ENCODE data around the gene UBXN10. TPM values are rescaled to one million over a fixed set of nuclear protein-coding genes. Genes with fewer than 3 reads are reported as not detected.

Gene UBXN10, protein sequence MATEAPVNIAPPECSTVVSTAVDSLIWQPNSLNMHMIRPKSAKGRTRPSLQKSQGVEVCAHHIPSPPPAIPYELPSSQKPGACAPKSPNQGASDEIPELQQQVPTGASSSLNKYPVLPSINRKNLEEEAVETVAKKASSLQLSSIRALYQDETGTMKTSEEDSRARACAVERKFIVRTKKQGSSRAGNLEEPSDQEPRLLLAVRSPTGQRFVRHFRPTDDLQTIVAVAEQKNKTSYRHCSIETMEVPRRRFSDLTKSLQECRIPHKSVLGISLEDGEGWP
- total RNA-seq (2021; ENCODE audit: unreplicated experiment) (0.05 TPM), Bru-seq, nascent RNA (percentile 12 among the genes with signal in this experiment), BruChase-seq, experiment 1, labeled RNA remaining after a 2-hour chase (percentile 18 among the genes with signal in this experiment), BruChase-seq, experiment 2, labeled RNA remaining after a 6-hour chase (not detected)
- 0.04 TPM for polyA plus RNA-seq (2012; ENCODE audit: insufficient read length)
- long read RNA-seq = 0 reads

DNA sequence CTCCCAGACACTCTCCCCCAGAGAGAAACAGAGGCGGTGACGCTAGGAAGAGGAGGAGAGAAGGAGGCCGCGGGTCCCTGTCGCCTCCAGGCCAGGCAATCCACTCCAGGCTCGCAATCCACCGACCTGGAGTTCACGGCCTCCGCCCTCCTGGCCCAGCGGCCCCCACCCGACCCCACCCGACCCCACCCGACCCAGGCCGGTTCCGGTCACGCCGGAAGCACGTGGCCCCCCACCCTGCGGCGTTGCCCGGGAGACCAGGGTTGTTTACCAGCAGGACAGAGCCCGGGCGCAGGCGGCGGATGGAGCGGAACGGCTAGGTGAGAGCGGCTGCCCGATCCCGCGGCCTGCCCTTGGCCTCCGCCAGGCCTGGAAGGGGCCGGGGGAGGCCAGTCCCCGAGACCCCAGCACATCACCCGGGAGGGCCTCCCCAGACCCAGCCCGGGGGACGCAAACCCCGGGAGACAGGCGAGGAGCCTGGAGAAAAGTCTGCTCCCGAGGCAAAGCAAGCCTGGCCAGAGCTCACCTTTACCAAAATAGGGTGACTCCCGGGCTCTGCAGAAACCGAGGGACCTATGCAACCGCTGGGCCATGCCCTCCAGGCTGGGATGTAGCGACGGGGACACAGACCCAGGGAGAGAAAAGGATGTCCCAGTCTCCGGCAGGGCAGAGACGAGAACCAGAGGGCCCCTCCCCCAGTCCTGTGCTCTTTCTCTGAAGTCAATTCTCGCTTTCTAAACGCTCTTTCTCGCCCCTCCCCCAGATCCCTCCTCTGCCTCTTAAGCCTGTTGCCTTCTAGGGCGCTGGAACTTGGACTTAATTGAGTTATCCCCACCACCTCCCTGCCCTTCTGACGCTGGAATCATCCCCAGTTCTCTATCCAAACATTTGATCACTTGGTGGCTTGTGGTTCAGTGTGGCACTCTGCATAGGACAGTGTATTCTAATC, at the start of gene UBXN10, which contains the start of gene PLA2G2C:
UBXN10 (plus strand) TSS at position 263 of the 949 bp plus-strand sequence. CDS start 4,466 bp downstream, outside the sequence.
PLA2G2C (minus strand) TSS at position 685 of the 949 bp plus-strand sequence. CDS start 9,155 bp downstream, outside the sequence.
- no peaks in the 10 kb centered on the region for H3K9me3 ChIP-seq (ENCODE audit: control insufficient read depth, insufficient read depth, low read depth, low read length)
- H3K4me1 ChIP-seq (ENCODE audit: control insufficient read depth, insufficient read depth, low read length) = no peaks in the 10 kb centered on the region; the same call in 1 of the 2 replicates
- ChIA-PET CTCF (no interaction called here), POLR2A (interaction anchor here (0.6 kb wide), 1 partner anchor 972 kb away, joined by 6 read pairs; no protein-coding TSS in a partner anchor)
- TF ChIP-seq, protein P1, sequence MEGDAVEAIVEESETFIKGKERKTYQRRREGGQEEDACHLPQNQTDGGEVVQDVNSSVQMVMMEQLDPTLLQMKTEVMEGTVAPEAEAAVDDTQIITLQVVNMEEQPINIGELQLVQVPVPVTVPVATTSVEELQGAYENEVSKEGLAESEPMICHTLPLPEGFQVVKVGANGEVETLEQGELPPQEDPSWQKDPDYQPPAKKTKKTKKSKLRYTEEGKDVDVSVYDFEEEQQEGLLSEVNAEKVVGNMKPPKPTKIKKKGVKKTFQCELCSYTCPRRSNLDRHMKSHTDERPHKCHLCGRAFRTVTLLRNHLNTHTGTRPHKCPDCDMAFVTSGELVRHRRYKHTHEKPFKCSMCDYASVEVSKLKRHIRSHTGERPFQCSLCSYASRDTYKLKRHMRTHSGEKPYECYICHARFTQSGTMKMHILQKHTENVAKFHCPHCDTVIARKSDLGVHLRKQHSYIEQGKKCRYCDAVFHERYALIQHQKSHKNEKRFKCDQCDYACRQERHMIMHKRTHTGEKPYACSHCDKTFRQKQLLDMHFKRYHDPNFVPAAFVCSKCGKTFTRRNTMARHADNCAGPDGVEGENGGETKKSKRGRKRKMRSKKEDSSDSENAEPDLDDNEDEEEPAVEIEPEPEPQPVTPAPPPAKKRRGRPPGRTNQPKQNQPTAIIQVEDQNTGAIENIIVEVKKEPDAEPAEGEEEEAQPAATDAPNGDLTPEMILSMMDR (IDR thresholded peaks at IDR 0.05) = no peak
- BruUV-seq (replicated peaks) = no TSS peak
- peak within 1 kb of the TSS; percentile 21 to 41 for H3K4me3 ChIP-seq (ENCODE audit: low read depth in 2 of 2, low read length in 2 of 2)
- no peaks in the 10 kb centered on the region for H3K36me3 ChIP-seq (ENCODE audit: control insufficient read depth, insufficient read depth, low read length)
- intact Hi-C loops (cut with micrococcal nuclease; ENCODE audit: unreplicated experiment) (no loop called here), in situ Hi-C loops (cut with HindIII; ENCODE audit: low pct_unique_long_range_greater_than_20kb, low sequenced_read_pairs) (no loop called here)
- ATAC-seq (peak; percentile 77), DNase-seq (ENCODE audit: low read depth, low spot score) (no peak)
- no peak within 1 kb of the TSS for H3K27ac ChIP-seq (ENCODE audit: low read length)
- H3K27me3 ChIP-seq (ENCODE audit: control insufficient read depth, insufficient read depth, low read length) = peaks cover 34% of the 10 kb centered on the region

DNA sequence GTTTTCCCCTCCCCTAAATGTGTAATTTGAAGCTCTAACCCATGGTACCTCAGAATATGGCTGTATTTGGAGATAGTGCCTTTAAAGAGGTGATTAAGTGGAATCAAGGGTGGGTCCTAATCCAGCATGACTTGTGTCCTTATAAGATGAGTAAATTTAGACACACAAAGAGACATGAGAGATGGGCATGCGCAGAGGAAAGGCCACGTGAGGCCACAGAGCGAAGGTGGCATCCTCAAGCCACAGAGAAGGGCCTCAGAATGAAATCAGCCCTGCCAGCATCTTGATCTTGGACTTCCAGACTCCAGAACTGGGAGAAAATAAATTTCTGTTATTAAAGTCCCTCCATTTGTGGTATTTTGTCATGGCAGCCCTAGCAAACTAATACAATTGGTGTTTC, 49.6 kb upstream of the UBXN10 start:
- DNase-seq (ENCODE audit: low read depth, low spot score) (no peak), ATAC-seq (no peak)
- Histone ChIP-seq H3K27me3 (ENCODE audit: control insufficient read depth, insufficient read depth, low read length) (no peaks in the 10 kb centered on the region), H3K36me3 (ENCODE audit: control insufficient read depth, insufficient read depth, low read length) (no peaks in the 10 kb centered on the region), H3K4me1 (ENCODE audit: control insufficient read depth, insufficient read depth, low read length) (no peaks in the 10 kb centered on the region), H3K27ac (ENCODE audit: low read length) (no peak overlapping the region), H3K9me3 (ENCODE audit: control insufficient read depth, insufficient read depth, low read depth, low read length) (no peaks in the 10 kb centered on the region), H3K4me3 (ENCODE audit: low read depth in 2 of 2, low read length in 2 of 2) (no peak overlapping the region)
- TF ChIP-seq POLR2AphosphoS5 (IDR thresholded peaks at IDR 0.05; ENCODE audit: low read depth, low read length) (no peak), SIN3A (IDR thresholded peaks at IDR 0.05; ENCODE audit: borderline replicate concordance, insufficient read depth, low read depth, low read length) (no peak), TCF7L2 (IDR thresholded peaks at IDR 0.05; ENCODE audit: low read depth, low read length) (no peak)
- TF ChIP-seq, protein P2, sequence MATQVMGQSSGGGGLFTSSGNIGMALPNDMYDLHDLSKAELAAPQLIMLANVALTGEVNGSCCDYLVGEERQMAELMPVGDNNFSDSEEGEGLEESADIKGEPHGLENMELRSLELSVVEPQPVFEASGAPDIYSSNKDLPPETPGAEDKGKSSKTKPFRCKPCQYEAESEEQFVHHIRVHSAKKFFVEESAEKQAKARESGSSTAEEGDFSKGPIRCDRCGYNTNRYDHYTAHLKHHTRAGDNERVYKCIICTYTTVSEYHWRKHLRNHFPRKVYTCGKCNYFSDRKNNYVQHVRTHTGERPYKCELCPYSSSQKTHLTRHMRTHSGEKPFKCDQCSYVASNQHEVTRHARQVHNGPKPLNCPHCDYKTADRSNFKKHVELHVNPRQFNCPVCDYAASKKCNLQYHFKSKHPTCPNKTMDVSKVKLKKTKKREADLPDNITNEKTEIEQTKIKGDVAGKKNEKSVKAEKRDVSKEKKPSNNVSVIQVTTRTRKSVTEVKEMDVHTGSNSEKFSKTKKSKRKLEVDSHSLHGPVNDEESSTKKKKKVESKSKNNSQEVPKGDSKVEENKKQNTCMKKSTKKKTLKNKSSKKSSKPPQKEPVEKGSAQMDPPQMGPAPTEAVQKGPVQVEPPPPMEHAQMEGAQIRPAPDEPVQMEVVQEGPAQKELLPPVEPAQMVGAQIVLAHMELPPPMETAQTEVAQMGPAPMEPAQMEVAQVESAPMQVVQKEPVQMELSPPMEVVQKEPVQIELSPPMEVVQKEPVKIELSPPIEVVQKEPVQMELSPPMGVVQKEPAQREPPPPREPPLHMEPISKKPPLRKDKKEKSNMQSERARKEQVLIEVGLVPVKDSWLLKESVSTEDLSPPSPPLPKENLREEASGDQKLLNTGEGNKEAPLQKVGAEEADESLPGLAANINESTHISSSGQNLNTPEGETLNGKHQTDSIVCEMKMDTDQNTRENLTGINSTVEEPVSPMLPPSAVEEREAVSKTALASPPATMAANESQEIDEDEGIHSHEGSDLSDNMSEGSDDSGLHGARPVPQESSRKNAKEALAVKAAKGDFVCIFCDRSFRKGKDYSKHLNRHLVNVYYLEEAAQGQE (IDR thresholded peaks at IDR 0.05; ENCODE audit: insufficient read depth in 1 of 2, low read depth in 2 of 2, low read length in 1 of 2) = no peak
- TF ChIP-seq, protein P1 (IDR thresholded peaks at IDR 0.05) = no peak
- in situ Hi-C loops (cut with HindIII; ENCODE audit: low pct_unique_long_range_greater_than_20kb, low sequenced_read_pairs) (no loop called here), intact Hi-C loops (cut with micrococcal nuclease; ENCODE audit: unreplicated experiment) (no loop called here)
- BruUV-seq (replicated peaks) = no TSS peak
- ChIA-PET POLR2A (no interaction called here), CTCF (no interaction called here)
